MM.1S (cell line): ENCODE results near the gene DDOST.

Experiments
- CTCF ChIP-seq: fragments of 300-600 bp; sonication (generic); IDR thresholded peaks from 2 replicates; pipeline ENCODE4 v1.5.1; 2016; ENCODE audit warnings: antibody characterized with exemption, low read length, mixed read lengths
- EZH2phosphoT487 ChIP-seq: fragments of 300-600 bp; sonication (generic); IDR thresholded peaks from 2 replicates; pipeline ENCODE4 v1.6.1; 2018; ENCODE audit warnings: antibody characterized with exemption, low read length

DNA sequence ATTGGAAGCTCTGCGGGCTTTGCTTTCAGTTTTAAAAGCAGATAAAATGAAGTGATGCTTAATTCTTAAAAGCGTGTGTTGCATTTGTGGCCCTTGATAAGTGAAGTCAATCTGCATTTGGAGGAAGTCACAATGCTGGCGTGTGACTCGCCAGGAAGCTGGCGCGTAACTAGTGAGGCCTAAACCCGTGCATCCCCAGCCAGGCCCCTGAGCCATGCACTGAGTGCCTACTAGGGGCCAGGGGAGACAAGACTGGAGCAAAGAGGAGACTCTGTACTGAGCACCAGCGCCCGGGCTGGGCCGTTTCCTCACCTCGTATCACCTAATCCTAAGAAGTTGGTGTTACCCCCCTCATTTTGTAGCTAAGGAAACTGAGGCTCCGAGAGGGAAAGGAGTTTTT, 4.6 kb upstream of the DDOST start:
- TF ChIP-seq CTCF (no peak), EZH2phosphoT487 (no peak)
